ENCODE data around the gene PTTG1IP. TPM values are rescaled to one million over a fixed set of nuclear protein-coding genes. Genes with fewer than 3 reads are reported as not detected.
A peak's percentile ranks its signal among the peaks of the same experiment; 100 is the strongest.

PTTG1IP gene
- total and polyA plus RNA-seq, 2 of the 13 experiments (the other 11 are each of a cell fraction or from before 2014, with no cell fraction given): 161 to 700 TPM

- TF ChIP-seq LRRFIP1 (CRISPR knock-in tag; conservative IDR thresholded peaks at IDR 0.05): no peak
Measured at GRCh38 chr21:44800971-44801467, 72.5 kb downstream of the PTTG1IP start (continued).

DNA sequence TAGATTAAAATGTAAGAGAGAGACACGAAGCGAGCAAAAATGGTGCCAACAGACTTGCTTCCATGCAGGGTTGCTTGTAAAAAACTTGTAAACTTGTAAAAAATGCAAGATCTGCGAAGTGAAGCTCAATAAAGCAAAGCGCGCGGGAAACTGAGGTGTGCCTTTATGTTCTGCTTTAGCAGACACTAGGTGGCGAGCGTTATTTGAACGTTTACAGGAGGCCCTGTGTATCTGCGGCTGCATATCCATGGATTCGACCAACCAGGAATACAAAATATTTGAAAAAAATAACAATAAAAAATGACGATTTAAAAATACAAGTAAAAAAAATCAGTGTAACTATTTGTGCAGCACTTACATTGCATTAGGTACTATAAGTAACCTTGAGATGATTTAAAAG is 73.4 kb downstream of the PTTG1IP start:
- POLR2A ChIA-PET: interaction anchor here (2.1 to 5.6 kb wide), 2 partner anchors 15 to 113 kb away, joined by 8 to 31 read pairs; no protein-coding TSS in a partner anchor
- peak; percentile 63 for DNase-seq (ENCODE audit: low spot score)
- no peak for ATAC-seq
- peaks cover 63% of the 10 kb centered on the region for H3K79me2 ChIP-seq (ENCODE audit: insufficient read depth, low read length)
- CTCF ChIA-PET (ENCODE audit: low intra/inter-chr PET ratio, low total read pairs): interaction anchor here (1.7 kb wide), 2 partner anchors 46 to 112 kb away, joined by 4 to 7 read pairs; no protein-coding TSS in a partner anchor
- intact Hi-C loops (cut with micrococcal nuclease; ENCODE audit: unreplicated experiment) (loop anchor here (1.0 to 5.0 kb wide), 5 partner anchors 46 to 132 kb away; partner anchors contain the start of gene PTTG1IP), in situ Hi-C loops (cut with HindIII; ENCODE audit: extremely low pct_ligation_motif_present, low pct_unique_long_range_greater_than_20kb) (loop anchor here (5.0 kb wide), 2 partner anchors 47 to 112 kb away; no protein-coding TSS in a partner anchor)
- no TSS peak for BruUV-seq (replicated peaks)
- no peak overlapping the region for H3K27ac ChIP-seq (ENCODE audit: extremely low read length, insufficient read depth, low read length)
- peak overlapping the region; percentile 85; the same call in 1 of the 2 replicates for H3K9ac ChIP-seq (ENCODE audit: insufficient read depth, low read depth, low read length)
- peaks cover 14% of the 10 kb centered on the region for H4K20me1 ChIP-seq (ENCODE audit: insufficient read depth, low read length)
- H3K4me1 ChIP-seq (ENCODE audit: insufficient read depth, low read length): peaks cover 57% of the 10 kb centered on the region
- 20% methylated on average over 12 of the region's 12 CpGs for WGBS (ENCODE audit: low lambda C conversion rate)
- H3K4me2 ChIP-seq (ENCODE audit: low read depth, low read length): peak overlapping the region; percentile 99
- peaks cover under 1 to 16% of the 10 kb centered on the region in 2 experiments; a peak in 4 of 5 replicates for H3K36me3 ChIP-seq (replicated peaks in 1 of 2; ENCODE audit: control insufficient read depth in 1 of 2, insufficient read depth in 2 of 2, low read length in 2 of 2)
- H2AFZ ChIP-seq (ENCODE audit: low read length): no peak overlapping the region
- H3K4me3 ChIP-seq (replicated peaks in 1 of 3; ENCODE audit: insufficient read depth in 1 of 3, low read depth in 2 of 3, low read length in 3 of 3): peak overlapping the region; percentile 79 to 86 (median 80); a peak in 5 of 6 replicates
- H3K27me3 ChIP-seq (ENCODE audit: control insufficient read depth in 1 of 2, insufficient read depth in 2 of 2, low read length in 2 of 2): no peaks in the 10 kb centered on the region; a peak in 1 of 5 replicates
- no peak for FAIRE-seq
- H3K9me3 ChIP-seq (ENCODE audit: low read length): no peaks in the 10 kb centered on the region
- TF ChIP-seq CTCF (CRISPR knock-in tag; IDR thresholded peaks at IDR 0.05) (peak; percentile 76), HCFC1 (IDR thresholded peaks at IDR 0.05; ENCODE audit: low read depth, low read length) (no peak), STAG1 (CRISPR knock-in tag; IDR thresholded peaks at IDR 0.05) (peak; percentile 78), SMC3 (IDR thresholded peaks at IDR 0.05; ENCODE audit: low read length) (peak; percentile 77), SAP130 (CRISPR knock-in tag; IDR thresholded peaks at IDR 0.05; ENCODE audit: low read depth) (peak; percentile 49), ZSCAN9 (CRISPR knock-in tag; IDR thresholded peaks at IDR 0.05; ENCODE audit: borderline replicate concordance) (0 out of 2 replicates have a peak, but pooled peaks have one; percentile 28), TFDP2 (CRISPR knock-in tag; IDR thresholded peaks at IDR 0.05) (peak; percentile 59), FOXK2 (IDR thresholded peaks at IDR 0.05) (no peak), MED1 (CRISPR knock-in tag; IDR thresholded peaks at IDR 0.05) (0 out of 2 replicates have a peak, but pooled peaks have one; percentile 22), CHCHD3 (CRISPR knock-in tag; IDR thresholded peaks at IDR 0.05) (no peak), CBX1 (IDR thresholded peaks at IDR 0.05; ENCODE audit: low read depth) (no peak), MEIS2 (CRISPR knock-in tag; IDR thresholded peaks at IDR 0.05) (0 out of 2 replicates have a peak, but pooled peaks have one; percentile 27), EZH2 (conservative IDR thresholded peaks at IDR 0.05; ENCODE audit: low read depth, low read length) (no peak)
- TF ChIP-seq, protein P1, sequence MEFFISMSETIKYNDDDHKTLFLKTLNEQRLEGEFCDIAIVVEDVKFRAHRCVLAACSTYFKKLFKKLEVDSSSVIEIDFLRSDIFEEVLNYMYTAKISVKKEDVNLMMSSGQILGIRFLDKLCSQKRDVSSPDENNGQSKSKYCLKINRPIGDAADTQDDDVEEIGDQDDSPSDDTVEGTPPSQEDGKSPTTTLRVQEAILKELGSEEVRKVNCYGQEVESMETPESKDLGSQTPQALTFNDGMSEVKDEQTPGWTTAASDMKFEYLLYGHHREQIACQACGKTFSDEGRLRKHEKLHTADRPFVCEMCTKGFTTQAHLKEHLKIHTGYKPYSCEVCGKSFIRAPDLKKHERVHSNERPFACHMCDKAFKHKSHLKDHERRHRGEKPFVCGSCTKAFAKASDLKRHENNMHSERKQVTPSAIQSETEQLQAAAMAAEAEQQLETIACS (CRISPR knock-in tag; IDR thresholded peaks at IDR 0.05): no peak
- TF ChIP-seq, protein P2, sequence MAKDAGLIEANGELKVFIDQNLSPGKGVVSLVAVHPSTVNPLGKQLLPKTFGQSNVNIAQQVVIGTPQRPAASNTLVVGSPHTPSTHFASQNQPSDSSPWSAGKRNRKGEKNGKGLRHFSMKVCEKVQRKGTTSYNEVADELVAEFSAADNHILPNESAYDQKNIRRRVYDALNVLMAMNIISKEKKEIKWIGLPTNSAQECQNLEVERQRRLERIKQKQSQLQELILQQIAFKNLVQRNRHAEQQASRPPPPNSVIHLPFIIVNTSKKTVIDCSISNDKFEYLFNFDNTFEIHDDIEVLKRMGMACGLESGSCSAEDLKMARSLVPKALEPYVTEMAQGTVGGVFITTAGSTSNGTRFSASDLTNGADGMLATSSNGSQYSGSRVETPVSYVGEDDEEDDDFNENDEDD (CRISPR knock-in tag; IDR thresholded peaks at IDR 0.05; ENCODE audit: borderline replicate concordance): peak; percentile 52; the same call in 1 of the 2 replicates

All from HepG2 (cell line).